ENCODE data around the gene GPATCH2L. TPM values are rescaled to one million over a fixed set of nuclear protein-coding genes. Genes with fewer than 3 reads are reported as not detected.
A peak's percentile ranks its signal among the peaks of the same experiment; 100 is the strongest.

Gene GPATCH2L
- polyA plus RNA-seq (ENCODE audit: insufficient read length in 4 of 4), result 10 to 100 TPM; 31.9 to 37.0 (median 33.2) TPM

- peak; percentile 88 to 91 (median 88) for DNase-seq (ENCODE audit: low read depth in 4 of 4, low spot score in 3 of 4)
Observed at GRCh38 chr14:76151398-76152332, at the start of gene GPATCH2L. Gene GPATCH2L (plus strand): TSS chr14:76151922. CDS start chr14:76154364, 2,442 bp downstream.

GRCh38 chr14:76104802-76105355, 46.8 kb upstream of the GPATCH2L start:
- no peak for DNase-seq (ENCODE audit: low read depth in 4 of 4, low spot score in 3 of 4)

- DNase-seq (ENCODE audit: low read depth in 4 of 4, low spot score in 3 of 4), result no peak
Observed at GRCh38 chr14:76106188-76106587, 45.5 kb upstream of the GPATCH2L start.

DNA sequence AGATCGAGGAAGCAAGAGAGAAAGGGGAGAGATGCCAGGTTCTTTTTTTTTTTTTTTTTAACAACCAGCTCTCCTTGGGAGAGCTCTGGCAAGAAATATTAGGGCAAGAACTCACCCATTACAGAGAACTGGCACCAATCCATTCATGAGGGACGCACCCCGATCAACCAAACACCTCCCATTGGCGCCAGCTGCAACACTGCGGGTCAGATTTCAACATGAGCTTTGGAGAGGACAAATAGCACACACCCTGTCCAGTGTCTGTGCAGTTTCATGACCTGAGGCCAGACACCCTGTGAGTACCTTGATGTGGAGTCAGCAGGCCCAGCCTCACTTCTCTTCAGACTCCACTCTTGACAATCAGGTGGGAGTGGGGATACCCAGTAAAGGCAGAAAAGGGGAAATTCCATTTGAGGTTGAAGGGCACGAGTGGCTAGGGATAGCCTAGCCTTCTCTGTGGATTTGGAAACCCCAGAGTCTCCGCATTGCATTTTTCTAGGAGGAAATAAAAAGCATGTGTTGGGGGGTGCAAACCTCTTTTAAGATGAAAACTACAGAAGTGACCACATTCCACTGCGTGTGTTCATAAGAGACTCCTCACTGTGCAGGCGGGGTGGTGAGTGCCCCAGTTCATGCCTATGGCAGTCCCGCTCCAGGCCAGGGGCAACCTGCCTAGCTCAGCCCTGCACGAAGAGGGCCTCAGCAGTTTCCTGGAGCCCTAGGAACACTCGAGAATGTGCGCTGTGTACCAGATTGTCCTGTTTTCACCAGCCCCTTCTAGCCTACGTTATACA, 42.4 kb upstream of the GPATCH2L start:
- DNase-seq (ENCODE audit: low read depth in 4 of 4, low spot score in 3 of 4), result no peak

GRCh38 chr14:76112889-76113624, 38.7 kb upstream of the GPATCH2L start:
- DNase-seq (ENCODE audit: low read depth in 4 of 4, low spot score in 3 of 4), result no peak

GRCh38 chr14:76113691-76114090, 38.0 kb upstream of the GPATCH2L start:
- no peak for DNase-seq (ENCODE audit: low read depth in 4 of 4, low spot score in 3 of 4)

- no peak for DNase-seq (ENCODE audit: low read depth in 4 of 4, low spot score in 3 of 4)
Observed at GRCh38 chr14:76115010-76115422, 36.7 kb upstream of the GPATCH2L start.

DNA sequence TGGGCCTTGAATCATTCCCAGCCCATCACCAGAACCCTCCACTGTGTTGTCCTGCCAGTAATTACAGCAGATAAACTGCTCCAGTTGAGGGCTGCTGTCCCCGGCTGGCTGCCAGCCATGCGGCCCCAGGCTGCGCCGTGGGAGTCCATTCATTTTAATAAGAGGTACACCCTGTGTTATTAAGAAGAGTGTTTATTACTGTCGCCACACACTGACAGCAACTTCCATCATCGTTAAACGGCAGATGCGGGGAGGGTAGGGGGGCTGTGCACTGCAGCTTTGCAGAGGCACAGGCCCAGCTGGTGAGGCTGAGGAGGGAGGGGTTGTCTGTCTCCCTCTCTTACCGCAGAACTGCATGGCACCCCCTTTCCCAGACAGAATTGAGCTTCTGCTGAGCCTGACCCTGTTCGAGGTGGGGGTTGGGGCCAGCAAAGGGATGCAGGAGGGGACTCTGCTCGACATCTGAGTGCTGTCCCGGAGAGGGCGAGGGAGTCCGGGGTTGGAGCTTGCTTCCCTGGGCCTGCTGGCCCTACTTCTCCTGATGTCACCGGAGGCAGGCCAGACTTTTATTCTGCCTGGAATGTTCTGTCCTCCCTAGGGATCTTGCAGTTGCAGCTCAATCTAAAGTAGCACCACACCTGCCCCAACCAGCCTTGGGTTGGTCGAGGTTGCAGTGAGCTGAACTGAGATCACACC, 33.8 kb upstream of the GPATCH2L start:
- DNase-seq (ENCODE audit: low read depth in 4 of 4, low spot score in 3 of 4), result no peak

DNA sequence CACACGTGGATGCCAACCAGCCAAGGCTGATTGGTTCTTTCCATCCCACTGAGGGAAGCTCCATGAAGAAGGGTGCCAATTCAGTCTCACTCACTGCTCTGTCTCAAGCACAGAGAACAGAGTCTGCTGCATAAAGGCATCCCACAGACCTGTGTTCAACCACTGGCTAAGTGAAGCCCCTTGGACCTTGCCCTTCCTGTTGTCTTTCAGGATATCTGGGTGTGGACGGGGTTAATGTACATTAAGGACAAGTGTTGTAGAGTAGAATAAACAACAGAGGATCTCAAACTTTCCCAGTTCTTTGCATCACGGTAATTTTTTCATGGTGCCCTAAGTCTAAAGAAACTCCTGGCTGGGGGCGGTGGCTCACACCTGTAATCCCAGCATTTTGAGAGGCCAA, 33.1 kb upstream of the GPATCH2L start:
- DNase-seq (ENCODE audit: low read depth in 4 of 4, low spot score in 3 of 4), result no peak

- no peak for DNase-seq (ENCODE audit: low read depth in 4 of 4, low spot score in 3 of 4)
Observed at GRCh38 chr14:76121089-76121748, 30.5 kb upstream of the GPATCH2L start.

GRCh38 chr14:76123426-76124225, 28.1 kb upstream of the GPATCH2L start:
- no peak for DNase-seq (ENCODE audit: low read depth in 4 of 4, low spot score in 3 of 4)

DNA sequence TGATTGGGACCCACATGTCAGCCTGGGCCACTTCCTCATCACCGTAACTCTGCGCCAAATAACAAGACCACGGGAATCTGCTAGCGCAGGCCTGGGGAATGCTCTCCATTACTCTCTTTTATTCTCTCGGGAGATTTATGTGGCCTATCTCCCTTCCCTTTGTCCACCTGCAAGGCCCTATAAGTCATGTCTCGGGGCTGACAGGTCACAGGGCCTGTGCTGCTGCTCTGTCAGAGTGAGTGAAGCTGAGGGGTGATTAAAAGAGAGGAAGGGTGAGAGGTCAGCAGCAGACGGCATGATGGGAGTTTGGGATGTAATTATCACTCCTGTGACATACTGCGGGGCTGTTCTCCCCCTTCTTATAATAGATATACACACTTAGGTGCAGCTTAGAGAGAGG, 26.2 kb upstream of the GPATCH2L start:
- no peak for DNase-seq (ENCODE audit: low read depth in 4 of 4, low spot score in 3 of 4)

GRCh38 chr14:76126076-76126475, 25.6 kb upstream of the GPATCH2L start:
- DNase-seq (ENCODE audit: low read depth in 4 of 4, low spot score in 3 of 4), result no peak

DNA sequence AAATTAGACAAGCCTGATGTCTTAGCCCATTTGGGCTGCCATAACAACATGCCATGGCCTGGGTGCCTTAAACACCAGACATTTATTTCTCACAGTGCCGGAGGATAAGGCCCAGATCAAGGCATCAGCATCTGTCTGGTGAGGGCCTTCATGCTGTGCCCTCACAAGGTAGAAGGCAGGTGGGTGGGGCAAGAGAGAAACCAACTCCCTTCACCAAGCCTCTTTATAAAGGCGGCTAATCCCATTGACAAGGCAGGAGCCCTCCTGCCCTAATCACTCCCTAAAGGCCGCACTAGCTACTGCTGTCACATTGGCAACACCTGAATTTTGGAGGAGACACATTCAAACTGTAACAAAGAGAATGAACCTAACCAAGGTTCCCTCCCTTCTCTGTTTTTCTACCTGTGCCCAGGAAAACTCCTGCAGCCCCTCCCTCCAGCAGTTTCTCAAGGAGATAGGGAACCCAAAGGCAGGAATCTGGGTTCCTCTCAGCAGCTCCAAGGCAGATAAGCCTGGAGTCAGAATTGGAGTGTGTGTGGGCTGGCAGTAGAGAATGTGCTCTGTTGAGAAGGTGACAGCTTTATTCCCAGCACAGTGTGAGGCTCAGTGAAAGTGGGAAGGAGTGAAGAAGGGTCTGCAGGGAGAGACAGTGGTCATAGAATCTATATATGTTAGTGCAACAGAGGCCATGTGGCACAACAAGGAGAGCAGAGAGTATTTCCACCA, 21.7 kb upstream of the GPATCH2L start:
- DNase-seq (ENCODE audit: low read depth in 4 of 4, low spot score in 3 of 4), result no peak

DNA sequence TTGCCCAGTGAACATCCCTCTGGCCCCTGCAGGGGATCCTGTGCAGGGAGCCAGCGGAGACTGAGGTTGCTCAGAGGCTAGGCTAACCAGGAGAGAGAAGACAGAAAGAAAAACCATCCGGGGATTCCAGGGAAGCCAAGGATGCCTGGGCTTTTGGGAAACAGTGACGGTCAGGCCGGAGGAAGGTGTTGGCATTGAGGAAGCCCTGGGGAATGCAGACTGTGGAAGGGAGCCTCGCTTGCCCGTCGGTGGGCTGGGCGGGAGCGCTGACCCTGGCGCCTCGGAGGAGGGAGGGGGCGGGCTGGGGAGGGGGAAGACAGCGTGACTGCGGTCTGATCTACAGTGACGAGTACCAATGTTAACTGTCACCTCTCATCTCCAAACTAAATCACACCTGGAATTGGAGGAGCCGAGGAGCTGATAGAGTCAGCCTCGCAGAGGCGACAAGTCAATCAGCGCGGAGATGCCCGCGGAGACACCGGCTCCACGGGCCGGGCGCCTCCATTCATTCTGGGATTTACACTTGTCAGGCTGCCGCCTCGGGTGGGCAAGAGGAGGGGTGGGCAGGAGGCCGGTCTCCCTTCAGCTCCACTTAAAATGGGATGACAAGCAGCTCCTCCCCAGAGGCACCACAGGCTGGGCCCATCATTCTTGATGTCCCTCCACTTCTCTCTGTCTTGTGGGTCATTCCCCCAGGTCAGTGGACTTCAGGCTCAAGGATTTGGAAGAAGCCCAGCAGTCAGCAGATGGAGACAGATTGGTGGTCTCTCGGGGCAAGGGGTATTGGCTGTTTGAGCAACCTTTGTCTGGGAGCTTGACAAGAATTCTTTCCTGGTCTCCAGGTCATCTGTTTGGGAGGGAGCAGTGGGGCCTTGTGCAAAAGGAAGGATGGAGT, 20.4 kb upstream of the GPATCH2L start:
- DNase-seq (ENCODE audit: low read depth in 4 of 4, low spot score in 3 of 4), result no peak

GRCh38 chr14:76133103-76133502, 18.6 kb upstream of the GPATCH2L start:
- peak in 2 of 4 donors; percentile 49 for DNase-seq (ENCODE audit: low read depth in 4 of 4, low spot score in 3 of 4)

DNA sequence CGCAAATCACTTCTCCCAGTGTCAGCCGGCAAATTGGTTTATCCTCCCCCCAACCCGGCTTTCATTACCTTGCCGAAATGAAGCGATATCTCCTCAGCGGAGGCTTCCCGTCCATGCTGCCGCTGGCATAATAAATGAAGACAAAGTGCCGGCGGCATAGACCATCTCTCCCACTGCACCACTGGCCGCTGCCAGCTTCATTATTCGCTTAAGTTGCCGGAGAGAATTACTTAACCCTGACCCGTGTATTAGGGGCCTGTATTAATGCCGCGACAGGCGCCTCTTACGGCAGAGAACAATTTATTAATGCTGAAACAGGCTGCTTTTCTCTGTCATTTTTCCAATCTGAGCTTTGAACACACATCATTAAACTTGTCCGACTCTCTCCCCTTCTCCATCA, 17.5 kb upstream of the GPATCH2L start:
- no peak for DNase-seq (ENCODE audit: low read depth in 4 of 4, low spot score in 3 of 4)
